Testis (tissue), 3 donors: ENCODE results near the gene NASP. TPM values are rescaled to one million over a fixed set of nuclear protein-coding genes. Genes with fewer than 3 reads are reported as not detected.

Experiments
- DNase-seq: peaks from one replicate; pipeline ENCODE4 v3.0.0-alpha.2; 2019
- H3K27ac ChIP-seq, 2 donors: fragments of 200-600 bp; sonication (generic); one replicate each; pipeline ENCODE4 v1.5.1; 2019
- H3K27me3 ChIP-seq: fragments of 200-600 bp; sonication (generic); one replicate; pipeline ENCODE4 v1.5.1; 2019
- H3K36me3 ChIP-seq: fragments of 200-600 bp; sonication (generic); one replicate; pipeline ENCODE4 v1.5.1; 2017; ENCODE audit warnings: low read depth; ENCODE audit errors: missing control alignments
- H3K4me1 ChIP-seq: fragments of 200-600 bp; sonication (generic); one replicate; pipeline ENCODE4 v1.5.1; 2019
- H3K4me3 ChIP-seq, 2 donors: fragments of 200-600 bp; sonication (generic); one replicate each; pipeline ENCODE4 v1.5.1; 2017 to 2019
- H3K9me3 ChIP-seq: fragments of 200-600 bp; sonication (generic); one replicate; pipeline ENCODE4 v1.5.1; 2017
- POLR2A ChIP-seq: fragments of 450-650 bp; IDR thresholded peaks from one replicate; pipeline ENCODE4 v1.6.1; 2017; ENCODE audit warnings: antibody characterized with exemption, mild to moderate bottlenecking, moderate library complexity
- WGBS, 2 donors: methylation state at CpG; one replicate each; pipeline ENCODE4 v1.1.5; 2018; 5-methylcytosine and 5-hydroxymethylcytosine counted together
- intact Hi-C: fragments of 100-400 bp; cut with DNase I; formaldehyde crosslinking; loops from one replicate; pipeline ENCODE4 v1.15.1; 2023; ENCODE audit warnings: low total_unique reads
- polyA plus RNA-seq: library from polyadenylated mRNA; stranded (reverse); fragments of 350-450 nt; fragmentation: Illumina TruSeq; extraction: RNeasy Lipid Tissue Mini Kit (QIAGEN cat#74804); gene quantifications from one replicate; pipeline ENCODE4 v1.2.3, GENCODE V29; 2014; ENCODE audit warnings: low read depth, low replicate concordance; ENCODE audit not compliant: insufficient read depth
- total RNA-seq, 2 donors: library from RNA; depleted of rRNA; stranded (reverse); fragments of >200 nt; gene quantifications; one replicate each; pipeline ENCODE4 v1.2.3, GENCODE V29; 2016
- TF ChIP-seq, protein P1 (sequence below), 3 experiments: fragments of 450-650 bp in 2 of 3; fragments of 200-600 bp in 1 of 3; sonication (generic) in 1 of 3; IDR thresholded peaks; one replicate each; pipeline ENCODE4 v1.5.1; 2016 to 2019; ENCODE audit warnings: antibody characterized with exemption in 3 of 3, mild to moderate bottlenecking in 2 of 3, moderate library complexity in 1 of 3

The NASP gene
- total and polyA plus RNA-seq, 3 donors from 2014 or later, result 184 to 206 (median 194) TPM

DNA sequence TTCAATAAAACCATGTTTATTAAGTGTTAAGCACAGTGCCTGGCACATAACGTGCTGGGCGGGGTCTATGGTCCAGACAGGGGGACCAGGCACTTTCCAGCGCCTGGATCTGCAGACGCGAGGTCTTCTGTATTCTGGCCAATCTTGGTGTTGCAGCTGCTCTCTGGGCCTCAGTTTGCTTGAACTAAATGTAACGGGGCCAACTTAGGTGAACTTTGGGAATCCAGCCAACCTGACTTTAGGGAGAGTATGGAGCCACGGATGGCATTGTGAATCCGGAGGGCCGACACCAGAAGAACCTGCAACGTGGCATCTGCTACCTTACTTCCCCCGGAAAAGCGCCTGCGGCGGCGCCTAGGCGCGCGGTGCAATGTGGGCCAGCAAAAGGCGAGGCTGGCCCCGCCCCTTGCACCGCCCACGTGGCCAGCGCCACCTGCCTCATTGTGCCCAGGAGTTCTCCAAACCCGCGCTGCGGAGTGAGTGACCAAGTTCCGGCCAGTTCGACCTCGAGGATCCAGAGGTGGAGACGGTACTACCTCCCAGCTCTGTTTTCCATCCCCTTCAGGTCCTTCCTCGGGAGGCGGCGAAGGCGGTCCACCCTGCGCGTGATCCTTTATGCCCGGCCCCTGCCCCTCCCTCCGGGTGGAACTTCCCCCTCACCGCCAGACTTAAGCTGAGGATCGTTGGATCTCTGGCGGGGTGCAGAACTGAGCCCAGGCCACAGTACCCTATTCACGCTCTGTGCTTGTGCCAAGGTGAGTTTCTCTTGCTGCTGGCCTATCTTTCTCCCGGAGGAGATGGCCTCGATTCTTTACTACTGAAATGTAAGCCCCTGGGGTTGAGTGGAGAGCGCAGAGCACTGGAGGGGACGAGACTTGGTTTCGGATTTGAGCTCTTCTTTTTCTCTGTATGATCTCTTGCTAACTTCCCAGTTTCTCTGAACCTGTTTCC lies 33.2 kb upstream of the NASP start, which contains the start of gene AKR1A1:
Gene AKR1A1 (plus strand): TSS at position 426 of the 951 bp plus-strand sequence. CDS start 10,969 bp downstream, outside the sequence.
- Histone ChIP-seq H3K27me3 (no peaks in the 10 kb centered on the region), H3K9me3 (no peaks in the 10 kb centered on the region), H3K27ac (peak within 1 kb of the TSS; percentile 77 to 89), H3K36me3 (no peaks in the 10 kb centered on the region), H3K4me1 (peaks cover 6% of the 10 kb centered on the region), H3K4me3 (peak within 1 kb of the TSS; percentile 48 to 86)
- intact Hi-C loops, result no loop called here
- peak; percentile 90 for DNase-seq
- 1 to 4% methylated on average over 27 to 35 of the region's 47 CpGs for WGBS, 2 donors
- TF ChIP-seq, protein P1, sequence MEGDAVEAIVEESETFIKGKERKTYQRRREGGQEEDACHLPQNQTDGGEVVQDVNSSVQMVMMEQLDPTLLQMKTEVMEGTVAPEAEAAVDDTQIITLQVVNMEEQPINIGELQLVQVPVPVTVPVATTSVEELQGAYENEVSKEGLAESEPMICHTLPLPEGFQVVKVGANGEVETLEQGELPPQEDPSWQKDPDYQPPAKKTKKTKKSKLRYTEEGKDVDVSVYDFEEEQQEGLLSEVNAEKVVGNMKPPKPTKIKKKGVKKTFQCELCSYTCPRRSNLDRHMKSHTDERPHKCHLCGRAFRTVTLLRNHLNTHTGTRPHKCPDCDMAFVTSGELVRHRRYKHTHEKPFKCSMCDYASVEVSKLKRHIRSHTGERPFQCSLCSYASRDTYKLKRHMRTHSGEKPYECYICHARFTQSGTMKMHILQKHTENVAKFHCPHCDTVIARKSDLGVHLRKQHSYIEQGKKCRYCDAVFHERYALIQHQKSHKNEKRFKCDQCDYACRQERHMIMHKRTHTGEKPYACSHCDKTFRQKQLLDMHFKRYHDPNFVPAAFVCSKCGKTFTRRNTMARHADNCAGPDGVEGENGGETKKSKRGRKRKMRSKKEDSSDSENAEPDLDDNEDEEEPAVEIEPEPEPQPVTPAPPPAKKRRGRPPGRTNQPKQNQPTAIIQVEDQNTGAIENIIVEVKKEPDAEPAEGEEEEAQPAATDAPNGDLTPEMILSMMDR (IDR thresholded peaks at IDR 0.05), result peak in 1 of 3 experiments; percentile 33
- no peak for TF ChIP-seq POLR2A

DNA sequence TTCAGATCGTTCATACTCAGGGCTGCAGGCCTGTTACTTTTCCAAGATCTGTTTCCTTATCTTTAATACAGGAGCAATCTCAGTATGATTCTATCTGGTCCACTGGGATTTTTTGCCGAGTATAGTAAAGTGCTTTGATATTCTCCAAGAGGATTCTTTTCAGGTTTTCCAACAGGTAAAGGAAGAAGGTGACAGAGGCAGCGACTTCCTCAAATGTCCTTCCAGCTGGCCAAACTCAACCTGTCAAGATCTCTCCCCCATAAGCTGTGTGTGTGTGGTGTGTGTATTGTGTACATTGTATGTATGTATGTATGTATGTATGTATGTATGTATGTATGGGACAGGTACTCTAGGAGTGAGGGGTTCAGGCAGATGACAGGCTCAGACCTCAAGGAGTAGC lies 32.2 kb upstream of the NASP start:
- Histone ChIP-seq H3K9me3 (no peaks in the 10 kb centered on the region), H3K27ac (no peak overlapping the region), H3K4me1 (peaks cover 6% of the 10 kb centered on the region), H3K4me3 (peak overlapping the region; percentile 48 to 86), H3K36me3 (no peaks in the 10 kb centered on the region), H3K27me3 (no peaks in the 10 kb centered on the region)
- TF ChIP-seq POLR2A, result no peak
- TF ChIP-seq, protein P1 (IDR thresholded peaks at IDR 0.05), result no peak
- WGBS, 2 donors, result 20 to 24% methylated on average over 3 of the region's 3 CpGs
- intact Hi-C loops, result no loop called here
- no peak for DNase-seq

DNA sequence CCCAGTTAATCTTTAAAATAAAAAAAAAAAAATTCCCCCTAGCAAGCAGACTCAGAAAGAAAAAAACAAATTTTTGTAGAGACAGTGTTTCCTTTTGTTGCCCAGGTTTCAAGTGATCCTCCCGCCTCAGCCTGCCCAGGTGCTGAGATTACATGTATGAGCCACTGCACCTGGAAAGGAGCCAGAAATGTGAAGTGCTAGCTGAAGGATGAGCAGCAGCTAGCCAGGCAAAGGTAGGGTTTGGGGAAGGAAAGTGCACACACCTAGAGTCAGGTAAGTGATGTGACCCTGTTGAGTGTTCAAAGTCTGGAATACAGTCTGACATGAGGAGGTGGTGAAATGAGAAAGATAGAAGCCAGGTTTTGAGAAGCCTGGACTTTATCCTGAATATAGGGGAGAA lies 31.5 kb upstream of the NASP start:
- Histone ChIP-seq H3K36me3 (no peaks in the 10 kb centered on the region), H3K4me3 (no peak overlapping the region), H3K27me3 (no peaks in the 10 kb centered on the region), H3K27ac (no peak overlapping the region), H3K4me1 (peaks cover 6% of the 10 kb centered on the region), H3K9me3 (no peaks in the 10 kb centered on the region)
- intact Hi-C loops, result no loop called here
- WGBS, 2 donors, result 63 to 83% methylated on average over 1 of the region's 1 CpG
- TF ChIP-seq, protein P1 (IDR thresholded peaks at IDR 0.05), result no peak
- TF ChIP-seq POLR2A, result no peak
- DNase-seq, result no peak

DNA sequence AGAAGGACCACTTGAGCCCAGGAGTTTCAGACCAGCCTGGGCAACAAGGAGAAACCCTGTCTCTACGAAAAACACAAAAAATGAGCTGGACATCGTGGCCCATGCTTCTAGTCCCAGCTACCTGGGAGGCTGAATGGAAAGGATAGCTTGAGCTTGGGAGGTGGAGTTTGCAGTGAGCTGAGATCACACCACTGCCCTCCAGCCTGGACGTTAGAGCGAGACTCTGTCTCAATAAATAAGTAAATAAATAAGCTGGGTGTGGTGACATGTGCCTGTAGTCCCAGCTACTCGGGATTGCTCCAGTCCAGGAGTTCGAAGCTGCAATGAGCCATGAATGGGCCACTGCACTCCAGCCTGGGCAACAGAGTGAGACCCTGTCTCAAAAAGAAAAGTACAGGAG lies 29.6 kb upstream of the NASP start:
- no peak overlapping the region for H3K27ac ChIP-seq
- H3K4me3 ChIP-seq, result no peak overlapping the region
- peaks cover 6% of the 10 kb centered on the region for H3K4me1 ChIP-seq
- no peaks in the 10 kb centered on the region for H3K27me3 ChIP-seq
- TF ChIP-seq POLR2A, result no peak
- TF ChIP-seq, protein P1 (IDR thresholded peaks at IDR 0.05), result no peak
- H3K9me3 ChIP-seq, result no peaks in the 10 kb centered on the region
- H3K36me3 ChIP-seq, result no peaks in the 10 kb centered on the region
- 88 to 93% methylated on average over 6 of the region's 6 CpGs for WGBS, 2 donors
- no peak for DNase-seq
- intact Hi-C loops, result no loop called here
